Peyer's patch (tissue), 4 donors: Measurements from ENCODE around the gene CTDSP1. TPM values are rescaled to one million over a fixed set of nuclear protein-coding genes. Genes with fewer than 3 reads are reported as not detected.

Experiments
- DNase-seq, 3 donors: peaks; one replicate each; pipeline ENCODE4 v3.0.0-alpha.2; 2017 to 2019
- H3K27ac ChIP-seq, 4 donors: fragments of 200-600 bp; sonication (generic); one replicate each; pipeline ENCODE4 v1.5.1; 2016 to 2019
- H3K27me3 ChIP-seq, 2 donors: fragments of 200-600 bp; sonication (generic); one replicate each; pipeline ENCODE4 v1.5.1; 2019
- H3K36me3 ChIP-seq, 3 donors: fragments of 200-600 bp; sonication (generic); one replicate each; pipeline ENCODE4 v1.5.1; 2016 to 2019
- H3K4me1 ChIP-seq, 4 donors: fragments of 200-600 bp; sonication (generic); one replicate each; pipeline ENCODE4 v1.5.1; 2016 to 2019
- H3K4me3 ChIP-seq, 4 donors: fragments of 200-600 bp; sonication (generic); 1 replicate in 3 of 4; 2 replicates in 1 of 4; pipeline ENCODE4 v1.5.1; 2016 to 2019; ENCODE audit warnings: mild to moderate bottlenecking in 1 of 4
- H3K9me3 ChIP-seq, 4 donors: fragments of 200-600 bp; sonication (generic); one replicate each; pipeline ENCODE4 v1.5.1; 2016 to 2019; ENCODE audit warnings: mild to moderate bottlenecking in 1 of 4
- CTCF ChIP-seq, 6 experiments: fragments of 450-650 bp in 4 of 6; fragments of 200-600 bp in 2 of 6; sonication (generic) in 1 of 6; IDR thresholded peaks; one replicate each; pipeline ENCODE4 v1.5.1; 2017 to 2019; ENCODE audit warnings: antibody characterized with exemption in 6 of 6, mild to moderate bottlenecking in 3 of 6, moderate library complexity in 1 of 6
- POLR2A ChIP-seq, 2 donors: fragments of 450-650 bp; IDR thresholded peaks; one replicate each; pipeline ENCODE4 v1.5.1; 2017; ENCODE audit warnings: antibody characterized with exemption in 2 of 2, mild to moderate bottlenecking in 2 of 2, moderate library complexity in 2 of 2
- total RNA-seq, 4 donors: library from RNA; depleted of rRNA; stranded (reverse); fragments of >200 nt; gene quantifications; one replicate each; pipeline ENCODE4 v1.1.0, GENCODE V29; 2016

The CTDSP1 gene
- 100 to 1,000 TPM; 105 to 207 (median 184) TPM for total RNA-seq

DNA sequence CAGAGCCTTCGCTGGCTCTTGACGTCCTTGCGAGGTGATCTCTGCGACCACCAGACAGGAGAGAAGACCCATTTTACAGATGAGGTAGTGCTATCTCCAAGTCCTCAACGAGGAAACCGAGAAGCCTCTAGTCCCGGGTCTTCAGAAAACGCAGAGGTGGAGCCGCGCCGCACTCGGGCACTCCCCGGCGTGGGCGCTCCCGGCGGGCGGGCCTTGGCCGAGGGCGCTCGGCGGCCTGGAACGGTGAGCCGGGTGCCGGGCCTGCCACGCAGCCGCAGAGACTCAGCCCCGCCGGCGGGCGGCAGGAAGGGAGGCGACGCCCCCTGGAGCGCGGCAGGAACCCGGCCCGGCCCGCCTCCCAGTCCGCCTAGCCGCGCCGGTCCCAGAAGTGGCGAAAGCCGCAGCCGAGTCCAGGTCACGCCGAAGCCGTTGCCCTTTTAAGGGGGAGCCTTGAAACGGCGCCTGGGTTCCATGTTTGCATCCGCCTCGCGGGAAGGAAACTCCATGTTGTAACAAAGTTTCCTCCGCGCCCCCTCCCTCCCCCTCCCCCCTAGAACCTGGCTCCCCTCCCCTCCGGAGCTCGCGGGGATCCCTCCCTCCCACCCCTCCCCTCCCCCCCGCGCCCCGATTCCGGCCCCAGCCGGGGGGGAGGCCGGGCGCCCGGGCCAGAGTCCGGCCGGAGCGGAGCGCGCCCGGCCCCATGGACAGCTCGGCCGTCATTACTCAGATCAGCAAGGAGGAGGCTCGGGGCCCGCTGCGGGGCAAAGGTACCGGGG is at the start of gene CTDSP1:
TSS of gene CTDSP1 (plus strand) at position 478 of the 776 bp plus-strand sequence. CDS start at position 701, 223 bp downstream.
- H3K4me3 ChIP-seq, result peak within 1 kb of the TSS; percentile 75 to 97 (median 89)
- DNase-seq, result peak; percentile 95 to 99 (median 98)
- TF ChIP-seq POLR2A (IDR thresholded peaks at IDR 0.05) (peak; percentile 73 to 79), CTCF (IDR thresholded peaks at IDR 0.05) (peak in 4 of 6 experiments; percentile 8 to 28 (median 20))
- no peaks in the 10 kb centered on the region for H3K27me3 ChIP-seq
- no peaks in the 10 kb centered on the region for H3K9me3 ChIP-seq
- H3K36me3 ChIP-seq, result peaks cover 0 to 34% (median 0%) of the 10 kb centered on the region in 3 donors
- peak within 1 kb of the TSS; percentile 95 to 99 (median 98) for H3K27ac ChIP-seq
- H3K4me1 ChIP-seq, result peaks cover 0 to 42% (median 27%) of the 10 kb centered on the region in 4 donors

DNA sequence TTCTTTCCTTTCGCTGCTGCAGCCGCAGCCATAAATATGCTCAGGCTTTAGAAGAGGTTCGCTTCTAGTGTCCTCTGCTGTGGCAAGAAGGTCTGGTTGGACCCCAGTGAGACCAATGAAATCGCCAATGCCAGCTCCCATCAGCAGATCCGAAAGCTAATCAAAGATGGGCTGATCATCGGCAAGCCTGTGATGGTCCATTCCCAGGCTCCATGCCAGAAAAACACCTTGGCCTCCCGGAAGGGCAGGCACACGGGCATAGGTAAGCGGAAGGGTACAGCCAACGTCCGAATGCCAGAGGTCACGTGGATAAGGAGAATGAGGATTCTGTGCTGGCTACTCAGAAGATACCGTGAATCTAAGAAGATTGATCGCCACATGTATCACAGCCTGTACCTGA is 45.6 kb upstream of the CTDSP1 start:
- H3K4me3 ChIP-seq, result no peak overlapping the region
- peaks cover 0 to 9% (median 0%) of the 10 kb centered on the region in 4 donors for H3K4me1 ChIP-seq
- no peaks in the 10 kb centered on the region for H3K27me3 ChIP-seq
- DNase-seq, result no peak
- no peak overlapping the region for H3K27ac ChIP-seq
- TF ChIP-seq POLR2A (IDR thresholded peaks at IDR 0.05) (no peak), CTCF (IDR thresholded peaks at IDR 0.05) (no peak)
- H3K36me3 ChIP-seq, result no peaks in the 10 kb centered on the region
- H3K9me3 ChIP-seq, result peaks cover 0 to 6% (median 2%) of the 10 kb centered on the region in 4 donors

GRCh38 chr2:218354850-218355443 is 44.7 kb upstream of the CTDSP1 start:
- DNase-seq, result peak in 2 of 3 donors; percentile 66 to 76

GRCh38 chr2:218357236-218358177 is 42.2 kb upstream of the CTDSP1 start:
- Histone ChIP-seq H3K27ac (no peak overlapping the region), H3K4me3 (no peak overlapping the region), H3K27me3 (no peaks in the 10 kb centered on the region), H3K9me3 (no peaks in the 10 kb centered on the region), H3K36me3 (no peaks in the 10 kb centered on the region), H3K4me1 (peaks cover 0 to 9% (median 0%) of the 10 kb centered on the region in 4 donors)
- TF ChIP-seq POLR2A (IDR thresholded peaks at IDR 0.05), result no peak
- no peak for TF ChIP-seq CTCF (IDR thresholded peaks at IDR 0.05)
- no peak for DNase-seq

More at GRCh38 chr2:218354850-218355443, 44.7 kb upstream of the CTDSP1 start:
- no peaks in the 10 kb centered on the region for H3K27me3 ChIP-seq
- H3K4me1 ChIP-seq, result peaks cover 0 to 9% (median 0%) of the 10 kb centered on the region in 4 donors
- no peak for TF ChIP-seq POLR2A (IDR thresholded peaks at IDR 0.05)
- no peak for TF ChIP-seq CTCF (IDR thresholded peaks at IDR 0.05)
- H3K4me3 ChIP-seq, result no peak overlapping the region
- H3K36me3 ChIP-seq, result no peaks in the 10 kb centered on the region
- peaks cover 0 to 6% (median 2%) of the 10 kb centered on the region in 4 donors for H3K9me3 ChIP-seq
- no peak overlapping the region for H3K27ac ChIP-seq

GRCh38 chr2:218360453-218360852 is 39.2 kb upstream of the CTDSP1 start:
- TF ChIP-seq POLR2A (IDR thresholded peaks at IDR 0.05) (no peak), CTCF (IDR thresholded peaks at IDR 0.05) (no peak)
- Histone ChIP-seq H3K27ac (no peak overlapping the region), H3K4me3 (no peak overlapping the region)

More at GRCh38 chr2:218360453-218360852, 39.2 kb upstream of the CTDSP1 start:
- Histone ChIP-seq H3K9me3 (no peaks in the 10 kb centered on the region), H3K27me3 (no peaks in the 10 kb centered on the region), H3K36me3 (no peaks in the 10 kb centered on the region), H3K4me1 (no peaks in the 10 kb centered on the region)
- no peak for DNase-seq
